ENCODE data around the gene ENPP3. TPM values are rescaled to one million over a fixed set of nuclear protein-coding genes. Genes with fewer than 3 reads are reported as not detected.

The ENPP3 gene
- total and polyA plus RNA-seq, 2 experiments from 2014 or later, result not detected

DNA sequence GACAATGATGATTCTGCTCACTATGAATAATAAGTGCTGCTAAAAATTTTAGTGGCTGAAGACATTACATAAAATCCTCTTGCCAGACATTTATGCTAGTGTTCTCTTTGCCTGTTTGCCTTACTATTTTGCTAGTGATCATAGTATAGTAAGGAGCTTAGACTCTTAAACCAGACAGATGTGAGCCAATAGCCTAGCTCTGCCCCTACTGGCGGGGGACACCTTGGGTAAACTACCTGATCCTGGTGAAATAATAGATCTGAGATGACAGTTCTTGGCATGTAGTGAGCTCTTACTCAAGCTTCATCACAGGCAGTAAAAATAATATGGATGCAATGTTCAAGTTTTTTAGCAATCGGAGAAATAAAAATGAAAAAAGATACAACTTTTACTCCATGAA is 18.8 kb downstream of the ENPP3 start:
- Histone ChIP-seq H3K27me3 (replicated peaks; ENCODE audit: insufficient read depth) (no peaks in the 10 kb centered on the region), H3K9ac (no peak overlapping the region), H4K20me1 (ENCODE audit: insufficient read depth) (no peaks in the 10 kb centered on the region), H3F3A (ENCODE audit: insufficient read depth) (peaks cover 12% of the 10 kb centered on the region), H2AFZ (no peak overlapping the region), H3K4me2 (ENCODE audit: unreplicated experiment) (no peak overlapping the region), H3K4me3 (no peak overlapping the region), H3K79me2 (ENCODE audit: insufficient read depth) (no peaks in the 10 kb centered on the region), H3K9me3 (ENCODE audit: low read depth) (no peaks in the 10 kb centered on the region), H3K27ac (no peak overlapping the region), H3K9me2 (ENCODE audit: insufficient read depth) (no peaks in the 10 kb centered on the region), H3K4me1 (ENCODE audit: insufficient read depth) (peaks cover 28% of the 10 kb centered on the region), H3K36me3 (ENCODE audit: low read depth) (no peaks in the 10 kb centered on the region)
- WGBS, 2 experiments (ENCODE audit: low coverage in 1 of 2, low lambda C conversion rate in 2 of 2, missing lambda C conversion rate in 2 of 2), result 94 to 97% methylated on average over 2 of the region's 2 CpGs
- DNase-seq, result no peak
- TF ChIP-seq EZH2phosphoT487 (IDR thresholded peaks at IDR 0.05; ENCODE audit: insufficient read depth, low read depth), result no peak
- TF ChIP-seq EZH2 (IDR thresholded peaks at IDR 0.05; ENCODE audit: insufficient read depth, poor library complexity, severe bottlenecking), result no peak
- in situ Hi-C loops (cut with MboI), result no loop called here

GRCh38 chr6:131656667-131657066 is 19.6 kb downstream of the ENPP3 start:
- Histone ChIP-seq H3K36me3 (ENCODE audit: low read depth) (no peaks in the 10 kb centered on the region), H4K20me1 (ENCODE audit: insufficient read depth) (no peaks in the 10 kb centered on the region), H3K9me2 (ENCODE audit: insufficient read depth) (no peaks in the 10 kb centered on the region), H3K27ac (peak overlapping the region; percentile 79; the same call in 1 of the 2 replicates), H3K4me1 (ENCODE audit: insufficient read depth) (peaks cover 28% of the 10 kb centered on the region), H2AFZ (no peak overlapping the region), H3K9ac (no peak overlapping the region), H3K79me2 (ENCODE audit: insufficient read depth) (no peaks in the 10 kb centered on the region), H3K4me3 (no peak overlapping the region), H3K27me3 (replicated peaks; ENCODE audit: insufficient read depth) (no peaks in the 10 kb centered on the region), H3K9me3 (ENCODE audit: low read depth) (no peaks in the 10 kb centered on the region), H3K4me2 (ENCODE audit: unreplicated experiment) (no peak overlapping the region), H3F3A (ENCODE audit: insufficient read depth) (peaks cover 12% of the 10 kb centered on the region)
- TF ChIP-seq EZH2phosphoT487 (IDR thresholded peaks at IDR 0.05; ENCODE audit: insufficient read depth, low read depth) (no peak), EZH2 (IDR thresholded peaks at IDR 0.05; ENCODE audit: insufficient read depth, poor library complexity, severe bottlenecking) (no peak)
- in situ Hi-C loops (cut with MboI), result no loop called here
- WGBS, 2 experiments (ENCODE audit: low coverage in 1 of 2, low lambda C conversion rate in 2 of 2, missing lambda C conversion rate in 2 of 2), result 89 to 100% methylated on average over 3 of the region's 3 CpGs
- DNase-seq, result no peak

DNA sequence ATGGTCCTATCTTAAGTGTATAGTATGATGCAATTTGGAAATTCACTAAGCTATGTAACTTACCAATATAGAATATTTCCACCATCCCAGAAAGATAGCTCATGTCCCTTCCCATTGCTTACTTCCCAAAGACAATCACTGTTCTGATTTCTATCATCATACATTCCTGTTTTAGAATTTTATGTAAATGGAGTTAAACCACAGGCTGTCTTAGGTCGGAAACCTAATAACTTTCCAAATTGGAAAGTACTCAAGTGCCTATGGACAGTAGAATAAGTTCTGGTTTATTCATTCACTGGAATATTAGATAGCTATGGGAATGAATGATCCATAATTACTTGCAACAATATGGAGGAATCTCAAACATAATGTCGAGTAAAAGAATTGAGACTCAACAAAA is 20.1 kb downstream of the ENPP3 start:
- Histone ChIP-seq H3K36me3 (ENCODE audit: low read depth) (no peaks in the 10 kb centered on the region), H3F3A (ENCODE audit: insufficient read depth) (peaks cover 12% of the 10 kb centered on the region), H3K9me3 (ENCODE audit: low read depth) (no peaks in the 10 kb centered on the region), H4K20me1 (ENCODE audit: insufficient read depth) (no peaks in the 10 kb centered on the region), H3K4me1 (ENCODE audit: insufficient read depth) (peaks cover 28% of the 10 kb centered on the region), H3K27ac (peak overlapping the region; percentile 79), H3K4me3 (no peak overlapping the region), H3K79me2 (ENCODE audit: insufficient read depth) (no peaks in the 10 kb centered on the region), H3K27me3 (replicated peaks; ENCODE audit: insufficient read depth) (no peaks in the 10 kb centered on the region), H2AFZ (no peak overlapping the region), H3K9ac (0 out of 2 replicates have a peak overlapping the region, but pooled peaks have one; percentile 20), H3K9me2 (ENCODE audit: insufficient read depth) (no peaks in the 10 kb centered on the region), H3K4me2 (ENCODE audit: unreplicated experiment) (peak overlapping the region; percentile 27)
- DNase-seq, result no peak
- WGBS, 2 experiments (ENCODE audit: low coverage in 1 of 2, low lambda C conversion rate in 2 of 2, missing lambda C conversion rate in 2 of 2), result 68 to 73% methylated on average over 2 of the region's 2 CpGs
- in situ Hi-C loops (cut with MboI), result no loop called here
- TF ChIP-seq EZH2 (IDR thresholded peaks at IDR 0.05; ENCODE audit: insufficient read depth, poor library complexity, severe bottlenecking), result no peak
- TF ChIP-seq EZH2phosphoT487 (IDR thresholded peaks at IDR 0.05; ENCODE audit: insufficient read depth, low read depth), result no peak

DNA sequence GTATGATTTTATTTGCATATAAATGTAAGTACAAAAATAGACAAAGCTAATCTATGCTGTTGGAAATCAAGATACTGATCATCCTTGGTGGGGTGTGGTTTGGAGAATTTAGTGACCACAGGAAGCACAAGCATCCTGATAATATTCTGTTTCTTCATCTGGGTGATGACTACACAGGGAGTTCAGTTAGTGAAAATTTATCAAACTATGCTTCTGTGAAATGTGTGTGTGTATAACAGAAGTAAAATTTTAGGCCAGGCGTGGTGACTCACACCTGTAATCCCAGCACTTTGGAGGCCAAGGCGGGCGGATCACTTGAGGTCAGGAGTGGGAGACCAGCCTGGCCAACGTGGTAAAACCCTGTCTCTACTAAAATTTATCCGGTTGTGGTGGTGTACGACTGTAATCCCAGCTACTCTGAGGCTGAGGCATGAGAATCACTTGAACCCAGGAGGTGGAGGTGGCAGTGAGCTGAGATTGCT is 20.6 kb downstream of the ENPP3 start:
- Histone ChIP-seq H3K9ac (peak overlapping the region; percentile 39; the same call in 1 of the 2 replicates), H3K4me3 (no peak overlapping the region), H3K36me3 (ENCODE audit: low read depth) (no peaks in the 10 kb centered on the region), H3K4me1 (ENCODE audit: insufficient read depth) (peaks cover 28% of the 10 kb centered on the region), H3K9me2 (ENCODE audit: insufficient read depth) (no peaks in the 10 kb centered on the region), H3K9me3 (ENCODE audit: low read depth) (no peaks in the 10 kb centered on the region), H3F3A (ENCODE audit: insufficient read depth) (peaks cover 12% of the 10 kb centered on the region), H3K27me3 (replicated peaks; ENCODE audit: insufficient read depth) (no peaks in the 10 kb centered on the region), H3K4me2 (ENCODE audit: unreplicated experiment) (peak overlapping the region; percentile 27), H3K79me2 (ENCODE audit: insufficient read depth) (no peaks in the 10 kb centered on the region), H4K20me1 (ENCODE audit: insufficient read depth) (no peaks in the 10 kb centered on the region), H2AFZ (no peak overlapping the region), H3K27ac (peak overlapping the region; percentile 79)
- peak; percentile 82 for DNase-seq
- in situ Hi-C loops (cut with MboI), result no loop called here
- TF ChIP-seq EZH2 (IDR thresholded peaks at IDR 0.05; ENCODE audit: insufficient read depth, poor library complexity, severe bottlenecking) (no peak), EZH2phosphoT487 (IDR thresholded peaks at IDR 0.05; ENCODE audit: insufficient read depth, low read depth) (no peak)
- 54 to 55% methylated on average over 6 of the region's 6 CpGs for WGBS, 2 experiments (ENCODE audit: low coverage in 1 of 2, low lambda C conversion rate in 2 of 2, missing lambda C conversion rate in 2 of 2)

Measured in GM23248 (cell line).